HepG2 (cell line): ENCODE results near the gene BMERB1. TPM values are rescaled to one million over a fixed set of nuclear protein-coding genes. Genes with fewer than 3 reads are reported as not detected.

Experiments used
- HHEX ChIP-seq: IDR thresholded peaks from 2 replicates; pipeline ENCODE4 v1.6.1; 2016; ENCODE audit warnings: control low read depth
- KDM3A ChIP-seq: IDR thresholded peaks from 2 replicates; pipeline ENCODE4 v1.6.1; 2018; ENCODE audit warnings: low read depth, missing compliant biosample characterization
- MED1 ChIP-seq: sonication (generic); formaldehyde crosslinking; IDR thresholded peaks from 2 replicates; pipeline ENCODE4 v1.4.0; 2020; ENCODE audit warnings: missing genetic modification reagents
- NFIB ChIP-seq: sonication (generic); formaldehyde crosslinking; IDR thresholded peaks from 2 replicates; pipeline ENCODE4 v1.9.0; 2021; ENCODE audit warnings: missing genetic modification reagents, mild to moderate bottlenecking, borderline replicate concordance
- PCBP2 ChIP-seq: fragments of 200-400 bp; formaldehyde crosslinking; optimal IDR thresholded peaks from 2 replicates; pipeline ENCODE3; 2018; ENCODE audit warnings: low read length, low read depth; ENCODE audit not compliant: poor library complexity, severe bottlenecking
- POLR2AphosphoS2 ChIP-seq: IDR thresholded peaks from 2 replicates; pipeline ENCODE4 v1.6.1; 2011; ENCODE audit warnings: low read depth, low read length, improper control_type of control experiment
- PREB ChIP-seq: sonication (generic); formaldehyde crosslinking; IDR thresholded peaks from 2 replicates; pipeline ENCODE4 v1.4.0; 2020; ENCODE audit warnings: missing genetic modification reagents
- RELA ChIP-seq: sonication (generic); formaldehyde crosslinking; IDR thresholded peaks from 2 replicates; pipeline ENCODE4 v1.4.0; 2020; ENCODE audit warnings: missing genetic modification reagents
- SIX4 ChIP-seq: sonication (generic); formaldehyde crosslinking; IDR thresholded peaks from 2 replicates; pipeline ENCODE4 v1.4.0; 2020; ENCODE audit warnings: missing genetic modification reagents
- ZBTB25 ChIP-seq: IDR thresholded peaks from 2 replicates; pipeline ENCODE4 v1.6.1; 2018; ENCODE audit warnings: missing genetic modification reagents
- ZGPAT ChIP-seq: IDR thresholded peaks from 2 replicates; pipeline ENCODE4 v1.6.1; 2016; ENCODE audit warnings: mild to moderate bottlenecking
- ZHX2 ChIP-seq, 2 experiments: sonication (generic) in 1 of 2; formaldehyde crosslinking in 1 of 2; IDR thresholded peaks; 2 replicates each; pipeline versions ENCODE4 v1.6.1 to v1.9.0; 2014 to 2022; ENCODE audit warnings: antibody characterized with exemption in 1 of 2, borderline replicate concordance in 1 of 2, inconsistent platforms in 1 of 2, low read depth in 1 of 2, missing genetic modification reagents in 1 of 2
- ZNF180 ChIP-seq: sonication (generic); formaldehyde crosslinking; IDR thresholded peaks from 2 replicates; pipeline ENCODE4 v1.4.0; 2020; ENCODE audit warnings: low read depth, missing genetic modification reagents, borderline replicate concordance
- ZNF275 ChIP-seq: sonication (generic); formaldehyde crosslinking; IDR thresholded peaks from 2 replicates; pipeline ENCODE4 v1.8.0; 2022; ENCODE audit warnings: missing genetic modification reagents, mild to moderate bottlenecking, inconsistent platforms, borderline replicate concordance
- ZNF484 ChIP-seq: sonication (generic); formaldehyde crosslinking; IDR thresholded peaks from 2 replicates; pipeline ENCODE4 v1.5.1; 2020; ENCODE audit warnings: mild to moderate bottlenecking, low read depth, missing genetic modification reagents, borderline replicate concordance
- ZNF737 ChIP-seq: sonication (generic); formaldehyde crosslinking; IDR thresholded peaks from 2 replicates; pipeline ENCODE4 v1.5.0; 2020; ENCODE audit warnings: missing genetic modification reagents, mild to moderate bottlenecking, borderline replicate concordance
- ZSCAN22 ChIP-seq: sonication (generic); formaldehyde crosslinking; IDR thresholded peaks from 2 replicates; pipeline ENCODE4 v1.4.0; 2020; ENCODE audit warnings: mild to moderate bottlenecking, missing genetic modification reagents
- polyA plus RNA-seq, 8 experiments: library from polyadenylated mRNA; depleted of rRNA in 3 of 8; stranded (reverse) in 7 of 8; unstranded in 1 of 8; fragments of >200 nt; fragmentation: Illumina TruSeq in 4 of 8; extraction: Trizol in 4 of 8; gene quantifications; 2 replicates each; pipeline versions ENCODE4 v1.2.1 to v1.2.3, GENCODE V29; 2011 to 2016; ENCODE audit warnings: low read depth in 4 of 8, missing spikeins in 1 of 8, mixed read lengths in 1 of 8; ENCODE audit not compliant: insufficient read depth in 1 of 8
- total RNA-seq, 5 experiments: library from RNA; depleted of rRNA; stranded (reverse); fragments of >200 nt; fragmentation: Illumina TruSeq; extraction: Trizol; gene quantifications; 2 replicates each; pipeline ENCODE4 v1.2.3, GENCODE V29; 2016; ENCODE audit warnings: low read depth in 1 of 5

The BMERB1 gene
- total and polyA plus RNA-seq, 2 of the 13 experiments (the other 11 are each of a cell fraction or from before 2014, with no cell fraction given): 1.4 TPM

GRCh38 chr16:15592324-15592723, 157.9 kb downstream of the BMERB1 start (continued):
- no peak for TF ChIP-seq PREB (CRISPR knock-in tag)
- TF ChIP-seq SIX4 (CRISPR knock-in tag): no peak
- TF ChIP-seq RELA (CRISPR knock-in tag): no peak
- 0 out of 2 replicates have a peak, but pooled peaks have one; percentile 24 for TF ChIP-seq HHEX (CRISPR knock-in tag)
- TF ChIP-seq ZNF180 (CRISPR knock-in tag): no peak
- no peak for TF ChIP-seq ZHX2 (IDR thresholded peaks at IDR 0.05; ENCODE audit: low read depth)
- no peak for TF ChIP-seq ZHX2 (CRISPR knock-in tag; IDR thresholded peaks at IDR 0.05; ENCODE audit: borderline replicate concordance)
- no peak for TF ChIP-seq ZNF737 (CRISPR knock-in tag)
- TF ChIP-seq NFIB (CRISPR knock-in tag): no peak
- TF ChIP-seq ZNF275: no peak
- TF ChIP-seq KDM3A (CRISPR knock-in tag): no peak
- TF ChIP-seq PCBP2: no peak
- no peak for TF ChIP-seq ZBTB25 (CRISPR knock-in tag)
- no peak for TF ChIP-seq ZGPAT
- TF ChIP-seq ZNF484 (CRISPR knock-in tag): no peak
- TF ChIP-seq MED1 (CRISPR knock-in tag): no peak
- TF ChIP-seq POLR2AphosphoS2: no peak
- TF ChIP-seq ZSCAN22: no peak
